IMR-90 (cell line): ENCODE measurements around the gene GNB5. TPM values are rescaled to one million over a fixed set of nuclear protein-coding genes. Genes with fewer than 3 reads are reported as not detected.

Experiments used
- ATAC-seq: fragments of 200-7000 bp; cut with Tn5 transposase; 2 replicates; pipeline ENCODE4 v1.9.1; 2020; ENCODE audit warnings: low read depth, mild to moderate bottlenecking, moderate library complexity
- BruUV-seq: library from RNA; stranded (reverse); fragments of 400-500 nt; replicated peaks from 2 replicates; lab custom pipeline; 2021; lab: Mats Ljungman, UMichigan
- CTCF ChIA-PET: fragments of 300-600 bp; formaldehyde crosslinking; extraction: SDS; loops from one replicate; lab custom pipeline; 2021; ENCODE audit warnings: antibody characterized with exemption; lab: Yijun Ruan, JAX
- POLR2A ChIA-PET: fragments of 300-600 bp; sonication (Branson Sonifier 250); formaldehyde crosslinking; loops from one replicate; lab custom pipeline; 2022; ENCODE audit warnings: antibody characterized with exemption; ENCODE audit not compliant: unreplicated experiment; lab: Charles Lee
- DNase-seq: peaks from one replicate; pipeline ENCODE4 v3.0.0; 2013
- H2AFZ ChIP-seq: replicated peaks from 2 replicates; pipeline ENCODE3; 2013; ENCODE audit warnings: low read length, mild to moderate bottlenecking; ENCODE audit not compliant: poor library complexity
- H2AK5ac ChIP-seq: 2 replicates; pipeline ENCODE4 v1.6.1; 2013; ENCODE audit warnings: low read depth, low read length, inconsistent platforms
- H2AK9ac ChIP-seq: replicated peaks from 2 replicates; pipeline ENCODE3; 2013; ENCODE audit warnings: mild to moderate bottlenecking, low read depth, low read length, moderate library complexity; ENCODE audit not compliant: poor library complexity
- H2BK120ac ChIP-seq: 2 replicates; pipeline ENCODE4 v1.6.1; 2013; ENCODE audit warnings: low read depth, low read length, inconsistent platforms
- H2BK15ac ChIP-seq: 3 replicates; pipeline ENCODE4 v1.6.1; 2013; ENCODE audit warnings: low read depth, low read length, inconsistent platforms
- H2BK20ac ChIP-seq: 2 replicates; pipeline ENCODE4 v1.6.1; 2013; ENCODE audit warnings: low read depth, mild to moderate bottlenecking, inconsistent platforms, low read length, moderate library complexity
- H2BK5ac ChIP-seq: 2 replicates; pipeline ENCODE4 v1.6.1; 2013; ENCODE audit warnings: mild to moderate bottlenecking, low read depth, low read length, inconsistent platforms; ENCODE audit not compliant: poor library complexity, severe bottlenecking
- H3K14ac ChIP-seq: replicated peaks from 2 replicates; pipeline ENCODE4 v1.6.1; 2013; ENCODE audit warnings: low read depth, low read length, inconsistent platforms
- H3K18ac ChIP-seq: 2 replicates; pipeline ENCODE4 v1.6.1; 2013; ENCODE audit warnings: low read depth, low read length, control low read depth
- H3K23ac ChIP-seq: 2 replicates; pipeline ENCODE4 v1.6.1; 2013; ENCODE audit warnings: low read depth, low read length, inconsistent platforms
- H3K27ac ChIP-seq: 2 replicates; pipeline ENCODE4 v1.5.1; 2013; ENCODE audit warnings: mild to moderate bottlenecking, control low read depth, low read length; ENCODE audit not compliant: insufficient read depth
- H3K27me3 ChIP-seq: 2 replicates; pipeline ENCODE4 v1.6.1; 2013; ENCODE audit warnings: low read length; ENCODE audit not compliant: control insufficient read depth, insufficient read depth
- H3K36me3 ChIP-seq: 2 replicates; pipeline ENCODE4 v1.6.1; 2013; ENCODE audit warnings: low read length, mixed read lengths; ENCODE audit not compliant: control insufficient read depth, insufficient read depth
- H3K4ac ChIP-seq: 2 replicates; pipeline ENCODE4 v1.6.1; 2013; ENCODE audit warnings: low read depth, low read length, inconsistent platforms
- H3K4me1 ChIP-seq: 2 replicates; pipeline ENCODE4 v1.6.1; 2013; ENCODE audit warnings: low read length, mixed read lengths; ENCODE audit not compliant: control insufficient read depth, insufficient read depth
- H3K4me2 ChIP-seq: 2 replicates; pipeline ENCODE4 v1.6.1; 2013; ENCODE audit warnings: low read depth, mild to moderate bottlenecking, control low read depth, low read length, moderate library complexity
- H3K4me3 ChIP-seq: 2 replicates; pipeline ENCODE4 v1.5.1; 2013; ENCODE audit warnings: low read depth, mild to moderate bottlenecking, control low read depth, low read length, moderate library complexity; ENCODE audit not compliant: insufficient read depth
- H3K56ac ChIP-seq: 2 replicates; pipeline ENCODE4 v1.6.1; 2013; ENCODE audit warnings: low read length, inconsistent platforms; ENCODE audit not compliant: insufficient read depth; ENCODE audit errors: extremely low read depth
- H3K79me1 ChIP-seq, 2 experiments: 2 replicates each; pipeline ENCODE4 v1.6.1; 2013; ENCODE audit warnings: low read length in 2 of 2, inconsistent platforms in 1 of 2, low read depth in 1 of 2
- H3K9ac ChIP-seq: 2 replicates; pipeline ENCODE4 v1.6.1; 2013; ENCODE audit warnings: low read depth, low read length, control low read depth
- H3K9me1 ChIP-seq: 2 replicates; pipeline ENCODE4 v1.6.1; 2013; ENCODE audit warnings: low read length, inconsistent platforms; ENCODE audit not compliant: insufficient read depth
- H3K9me3 ChIP-seq: 2 replicates; pipeline ENCODE4 v1.6.1; 2013; ENCODE audit warnings: low read length; ENCODE audit not compliant: control insufficient read depth, insufficient read depth
- H4K20me1 ChIP-seq: 2 replicates; pipeline ENCODE4 v1.6.1; 2013; ENCODE audit warnings: low read length, inconsistent platforms; ENCODE audit not compliant: insufficient read depth
- H4K5ac ChIP-seq: 2 replicates; pipeline ENCODE4 v1.6.1; 2013; ENCODE audit warnings: mild to moderate bottlenecking, low read depth, low read length, control low read depth
- H4K8ac ChIP-seq, 2 experiments: 2 replicates each; pipeline ENCODE4 v1.6.1; 2013; ENCODE audit warnings: low read depth in 2 of 2, low read length in 2 of 2, control low read depth in 1 of 2, inconsistent platforms in 1 of 2
- H4K91ac ChIP-seq: 2 replicates; pipeline ENCODE4 v1.6.1; 2013; ENCODE audit warnings: low read depth, low read length, inconsistent platforms; ENCODE audit not compliant: insufficient read depth
- RCOR1 ChIP-seq: IDR thresholded peaks from 2 replicates; pipeline ENCODE4 v1.6.1; 2012; ENCODE audit warnings: mild to moderate bottlenecking, low read length, improper control_type of control experiment; ENCODE audit not compliant: insufficient replicate concordance
- WGBS, 2 experiments: methylation state at CpG; one replicate each; pipeline versions ENCODE4 v1.1.5 to v1.1.7; 2013; ENCODE audit warnings: missing lambda C conversion rate in 2 of 2; ENCODE audit not compliant: insufficient read length in 1 of 2; ENCODE audit errors: extremely low coverage in 2 of 2; 5-methylcytosine and 5-hydroxymethylcytosine counted together
- dilution Hi-C: fragments of 300-500 bp; cut with HindIII; formaldehyde crosslinking; loops from one replicate; pipeline ENCODE4 v1.14.3; 2018; ENCODE audit warnings: low sequenced_read_pairs; ENCODE audit not compliant: unreplicated experiment
- in situ Hi-C: fragments of 300-500 bp; cut with MboI; formaldehyde crosslinking; loops from 3 replicates; pipeline ENCODE4 v1.14.3; 2019; ENCODE audit warnings: low sequenced_read_pairs, inconsistent platforms, mixed read lengths
- intact Hi-C: fragments of 100-400 bp; cut with micrococcal nuclease; formaldehyde crosslinking; loops from 2 replicates; pipeline ENCODE4 v1.10.0; 2022
- polyA plus RNA-seq, 3 experiments: library from polyadenylated mRNA; depleted of rRNA; stranded (reverse); fragments of >200 nt; gene quantifications; 2 replicates each; pipeline ENCODE4 v1.2.3, GENCODE V29; 2012; ENCODE audit warnings: low replicate concordance in 1 of 3
- total RNA-seq: library from RNA; depleted of rRNA; stranded (reverse); fragments of >200 nt; gene quantifications from 2 replicates; pipeline ENCODE4 v1.2.3, GENCODE V29; 2012

Gene GNB5
- total and polyA plus RNA-seq, 2 of the 4 experiments (the other 2 are of a cell fraction): 27.7 to 33.2 TPM

DNA sequence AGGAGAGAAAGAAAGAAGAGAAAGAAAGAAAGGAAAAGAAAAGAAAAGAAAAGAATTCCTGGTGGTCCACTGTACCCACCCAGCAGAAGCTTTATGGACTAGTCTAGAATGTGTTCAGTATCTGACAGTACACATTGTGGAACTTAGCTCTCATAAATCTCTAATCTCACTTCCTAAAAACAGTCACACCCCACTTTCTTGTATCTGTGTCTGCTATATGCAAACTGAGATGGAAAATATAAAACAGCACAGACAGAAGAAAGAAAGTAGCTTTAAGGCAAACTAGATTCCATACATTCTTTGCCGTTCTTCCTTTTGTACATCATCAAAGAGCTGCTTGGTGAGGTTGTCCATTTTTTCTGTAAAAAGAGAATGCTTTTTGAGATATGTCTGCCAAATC is 41.1 kb upstream of the GNB5 start:
- no TSS peak for BruUV-seq
- Histone ChIP-seq H3K27me3 (peaks cover 5% of the 10 kb centered on the region; the same call in 1 of the 2 replicates), H4K5ac (no peak overlapping the region), H3K4me3 (no peak overlapping the region), H3K79me1 (no peaks in the 10 kb centered on the region), H3K9me1 (peaks cover 3% of the 10 kb centered on the region), H4K91ac (no peak overlapping the region), H3K23ac (no peak overlapping the region; the same call in 1 of the 2 replicates), H2AK5ac (no peak overlapping the region), H3K36me3 (no peaks in the 10 kb centered on the region), H2BK120ac (no peak overlapping the region), H2AK9ac (no peak overlapping the region), H3K9me3 (no peaks in the 10 kb centered on the region), H2BK15ac (no peak overlapping the region), H2BK20ac (no peak overlapping the region), H3K18ac (no peak overlapping the region), H3K4me1 (peaks cover 5% of the 10 kb centered on the region), H3K4ac (no peak overlapping the region), H4K8ac (no peak overlapping the region), H3K27ac (no peak overlapping the region), H2AFZ (no peak overlapping the region), H2BK5ac (no peak overlapping the region), H3K56ac (no peak overlapping the region), H3K9ac (no peak overlapping the region), H4K20me1 (no peaks in the 10 kb centered on the region), H3K14ac (no peak overlapping the region), H3K4me2 (no peak overlapping the region; the same call in 1 of the 2 replicates)
- DNase-seq (no peak), ATAC-seq (no peak)
- no peak for TF ChIP-seq RCOR1
- intact Hi-C loops: no loop called here
- CTCF ChIA-PET: no interaction called here
- in situ Hi-C loops: no loop called here
- dilution Hi-C loops: no loop called here
- POLR2A ChIA-PET: no interaction called here
- WGBS, 2 experiments: no CpG with 5 or more reads among the region's 1 CpG
